Prostate gland (tissue), 2 donors: ENCODE data around the gene ADARB2.

Experiments used
- POLR2A ChIP-seq: fragments of 450-650 bp; IDR thresholded peaks from one replicate; pipeline ENCODE4 v1.6.1; 2016; ENCODE audit warnings: antibody characterized with exemption, mild to moderate bottlenecking
- POLR2AphosphoS5 ChIP-seq: sonication (generic); formaldehyde crosslinking; IDR thresholded peaks from one replicate; pipeline ENCODE4 v1.6.1; 2017; ENCODE audit warnings: antibody characterized with exemption
- TF ChIP-seq, protein P1 (sequence below), 4 experiments: fragments of 200-600 bp in 2 of 4; fragments of 450-650 bp in 2 of 4; sonication (generic) in 2 of 4; IDR thresholded peaks; 1 replicate in 3 of 4; 2 replicates in 1 of 4; pipeline ENCODE4 v1.5.1; 2016 to 2019; ENCODE audit warnings: antibody characterized with exemption in 4 of 4, mild to moderate bottlenecking in 2 of 4, moderate library complexity in 2 of 4

DNA sequence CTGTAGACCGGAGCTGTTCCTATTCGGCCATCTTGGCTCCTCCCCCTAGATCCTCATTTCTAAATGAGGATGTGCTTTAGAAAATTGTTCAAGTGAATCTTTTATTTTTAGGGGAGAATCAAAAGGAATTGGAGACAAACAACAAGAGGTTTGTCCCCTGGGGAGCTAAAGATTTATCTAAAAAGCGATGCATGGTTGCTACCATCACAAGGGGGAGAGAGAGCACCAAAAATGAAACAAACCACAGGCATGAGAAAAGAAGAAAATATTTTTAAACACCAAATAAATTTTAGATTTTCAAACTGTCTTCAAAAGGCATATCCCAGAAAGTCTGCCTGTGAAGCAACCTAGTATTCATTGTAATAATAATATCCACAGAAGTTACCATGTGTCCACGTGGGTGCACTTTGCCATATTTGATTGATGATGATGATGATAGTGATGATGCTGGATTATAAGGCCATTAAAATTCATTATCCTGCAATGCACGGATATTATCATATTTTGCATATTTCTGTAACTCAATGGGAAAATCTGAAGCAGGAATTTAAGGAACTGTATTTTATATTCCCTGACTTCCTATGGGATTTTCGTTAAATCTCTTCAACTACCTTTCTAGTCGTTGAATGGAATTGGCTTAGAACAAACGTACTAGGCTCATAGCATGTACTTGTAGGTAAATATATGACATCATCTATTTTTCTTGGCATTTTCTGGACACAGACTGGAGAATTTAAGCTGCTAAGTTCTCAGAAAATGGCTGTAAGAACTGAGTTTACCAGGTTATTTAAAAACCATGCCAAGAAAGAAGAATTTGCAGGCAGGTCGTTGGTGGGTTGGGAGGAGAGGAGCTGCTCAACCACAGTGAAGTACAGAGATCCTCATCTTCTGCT, 509.6 kb downstream of the ADARB2 start:
- TF ChIP-seq, protein P1, sequence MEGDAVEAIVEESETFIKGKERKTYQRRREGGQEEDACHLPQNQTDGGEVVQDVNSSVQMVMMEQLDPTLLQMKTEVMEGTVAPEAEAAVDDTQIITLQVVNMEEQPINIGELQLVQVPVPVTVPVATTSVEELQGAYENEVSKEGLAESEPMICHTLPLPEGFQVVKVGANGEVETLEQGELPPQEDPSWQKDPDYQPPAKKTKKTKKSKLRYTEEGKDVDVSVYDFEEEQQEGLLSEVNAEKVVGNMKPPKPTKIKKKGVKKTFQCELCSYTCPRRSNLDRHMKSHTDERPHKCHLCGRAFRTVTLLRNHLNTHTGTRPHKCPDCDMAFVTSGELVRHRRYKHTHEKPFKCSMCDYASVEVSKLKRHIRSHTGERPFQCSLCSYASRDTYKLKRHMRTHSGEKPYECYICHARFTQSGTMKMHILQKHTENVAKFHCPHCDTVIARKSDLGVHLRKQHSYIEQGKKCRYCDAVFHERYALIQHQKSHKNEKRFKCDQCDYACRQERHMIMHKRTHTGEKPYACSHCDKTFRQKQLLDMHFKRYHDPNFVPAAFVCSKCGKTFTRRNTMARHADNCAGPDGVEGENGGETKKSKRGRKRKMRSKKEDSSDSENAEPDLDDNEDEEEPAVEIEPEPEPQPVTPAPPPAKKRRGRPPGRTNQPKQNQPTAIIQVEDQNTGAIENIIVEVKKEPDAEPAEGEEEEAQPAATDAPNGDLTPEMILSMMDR (IDR thresholded peaks at IDR 0.05) = no peak
- TF ChIP-seq POLR2A = no peak
- TF ChIP-seq POLR2AphosphoS5 = no peak
